ENCODE results near the gene AMER2. TPM values are rescaled to one million over a fixed set of nuclear protein-coding genes. Genes with fewer than 3 reads are reported as not detected.

Gene AMER2
- total RNA-seq, 2 donors from 2014 or later = not detected

- H3K27me3 ChIP-seq (replicated peaks; ENCODE audit: insufficient read depth) = no peaks in the 10 kb centered on the region
- ATAC-seq (ENCODE audit: insufficient number of reproducible peaks, low FRiP score, low read depth) (no peak), DNase-seq (ENCODE audit: low spot score) (no peak)
- H3K4me1 ChIP-seq (ENCODE audit: control insufficient read depth in 1 of 2, low read depth in 2 of 2) = no peaks in the 10 kb centered on the region
- H3K4me3 ChIP-seq = no peak overlapping the region
- TF ChIP-seq CTCF (IDR thresholded peaks at IDR 0.05) = no peak
- no peaks in the 10 kb centered on the region for H3K36me3 ChIP-seq
- H3K27ac ChIP-seq = no peak overlapping the region
- H3K9me3 ChIP-seq = no peaks in the 10 kb centered on the region
Observed at GRCh38 chr13:25213715-25214114, 41.6 kb upstream of the AMER2 start.

GRCh38 chr13:25210842-25211569 is 38.9 kb upstream of the AMER2 start:
- no peaks in the 10 kb centered on the region for H3K4me1 ChIP-seq (ENCODE audit: control insufficient read depth in 1 of 2, low read depth in 2 of 2)
- no peak for TF ChIP-seq CTCF (IDR thresholded peaks at IDR 0.05)
- H3K4me3 ChIP-seq = no peak overlapping the region
- no peaks in the 10 kb centered on the region for H3K27me3 ChIP-seq (replicated peaks; ENCODE audit: insufficient read depth)
- H3K27ac ChIP-seq = no peak overlapping the region
- DNase-seq (ENCODE audit: low spot score) = no peak
- ATAC-seq (ENCODE audit: insufficient number of reproducible peaks, low FRiP score, low read depth) = no peak
- H3K9me3 ChIP-seq = no peaks in the 10 kb centered on the region
- H3K36me3 ChIP-seq = no peaks in the 10 kb centered on the region

DNA sequence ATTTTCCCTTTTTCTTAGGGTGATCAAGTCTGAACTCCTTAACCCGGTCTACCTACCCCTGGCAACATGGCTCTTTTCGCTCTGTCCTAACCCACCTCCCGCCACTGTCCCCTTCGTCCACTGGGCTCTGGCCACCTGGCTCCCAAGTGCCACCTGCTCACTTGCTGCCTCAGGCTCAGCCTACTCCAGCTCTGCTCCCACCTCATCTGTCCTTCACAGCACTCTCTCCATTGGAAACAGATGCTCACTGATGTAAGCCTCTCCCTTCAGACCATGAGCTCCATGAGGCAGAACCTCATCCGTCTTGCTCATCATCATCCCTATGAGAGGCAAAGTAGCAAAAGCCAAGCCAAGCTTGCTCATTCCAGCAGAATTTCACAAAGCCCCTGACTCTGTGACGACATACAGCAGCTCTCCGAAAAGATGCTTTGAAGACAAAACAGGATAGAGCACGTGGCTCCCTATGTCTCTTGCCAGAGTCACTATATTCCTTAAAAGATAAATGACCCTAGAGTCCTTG is 35.3 kb upstream of the AMER2 start:
- ATAC-seq (ENCODE audit: insufficient number of reproducible peaks, low FRiP score, low read depth) (no peak), DNase-seq (ENCODE audit: low spot score) (no peak)
- Histone ChIP-seq H3K36me3 (no peaks in the 10 kb centered on the region), H3K4me3 (no peak overlapping the region), H3K4me1 (ENCODE audit: control insufficient read depth in 1 of 2, low read depth in 2 of 2) (no peaks in the 10 kb centered on the region), H3K27me3 (replicated peaks; ENCODE audit: insufficient read depth) (no peaks in the 10 kb centered on the region), H3K27ac (no peak overlapping the region), H3K9me3 (no peaks in the 10 kb centered on the region)
- TF ChIP-seq CTCF (IDR thresholded peaks at IDR 0.05) = no peak

DNA sequence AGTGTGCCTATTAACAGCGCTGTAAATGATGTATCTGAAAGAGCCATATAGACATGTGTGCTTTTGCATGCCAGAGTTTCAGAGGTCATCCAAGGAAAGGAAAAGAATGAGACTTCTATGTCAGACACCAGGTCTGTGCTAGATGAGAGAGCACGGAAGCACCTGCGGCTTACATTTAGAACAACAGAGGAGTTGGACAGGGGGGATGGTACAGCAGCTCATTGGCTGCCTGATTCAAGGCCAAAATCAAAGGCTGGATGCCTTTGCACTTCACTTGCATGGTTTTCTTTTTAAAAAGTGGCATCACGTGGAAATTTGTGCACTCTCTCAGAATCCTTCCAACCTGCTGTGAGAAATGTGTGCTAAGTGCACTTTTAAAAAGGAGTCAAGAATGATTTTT is 32.8 kb upstream of the AMER2 start:
- ATAC-seq (ENCODE audit: insufficient number of reproducible peaks, low FRiP score, low read depth) = no peak
- H3K27ac ChIP-seq = no peak overlapping the region

More for the DNA sequence above, 32.8 kb upstream of the AMER2 start:
- Histone ChIP-seq H3K4me3 (no peak overlapping the region), H3K4me1 (ENCODE audit: control insufficient read depth in 1 of 2, low read depth in 2 of 2) (no peaks in the 10 kb centered on the region), H3K36me3 (no peaks in the 10 kb centered on the region), H3K27me3 (replicated peaks; ENCODE audit: insufficient read depth) (no peaks in the 10 kb centered on the region), H3K9me3 (no peaks in the 10 kb centered on the region)
- no peak for DNase-seq (ENCODE audit: low spot score)
- TF ChIP-seq CTCF (IDR thresholded peaks at IDR 0.05) = no peak

Measured in thoracic aorta (tissue), 2 donors.